OCI-M1 (cell line): ENCODE results near the gene ATMIN.

Source experiments
- DNase-seq: peaks from one replicate; lab custom pipeline; 2025; lab: John Stamatoyannopoulos, UW

Gene ATMIN, protein sequence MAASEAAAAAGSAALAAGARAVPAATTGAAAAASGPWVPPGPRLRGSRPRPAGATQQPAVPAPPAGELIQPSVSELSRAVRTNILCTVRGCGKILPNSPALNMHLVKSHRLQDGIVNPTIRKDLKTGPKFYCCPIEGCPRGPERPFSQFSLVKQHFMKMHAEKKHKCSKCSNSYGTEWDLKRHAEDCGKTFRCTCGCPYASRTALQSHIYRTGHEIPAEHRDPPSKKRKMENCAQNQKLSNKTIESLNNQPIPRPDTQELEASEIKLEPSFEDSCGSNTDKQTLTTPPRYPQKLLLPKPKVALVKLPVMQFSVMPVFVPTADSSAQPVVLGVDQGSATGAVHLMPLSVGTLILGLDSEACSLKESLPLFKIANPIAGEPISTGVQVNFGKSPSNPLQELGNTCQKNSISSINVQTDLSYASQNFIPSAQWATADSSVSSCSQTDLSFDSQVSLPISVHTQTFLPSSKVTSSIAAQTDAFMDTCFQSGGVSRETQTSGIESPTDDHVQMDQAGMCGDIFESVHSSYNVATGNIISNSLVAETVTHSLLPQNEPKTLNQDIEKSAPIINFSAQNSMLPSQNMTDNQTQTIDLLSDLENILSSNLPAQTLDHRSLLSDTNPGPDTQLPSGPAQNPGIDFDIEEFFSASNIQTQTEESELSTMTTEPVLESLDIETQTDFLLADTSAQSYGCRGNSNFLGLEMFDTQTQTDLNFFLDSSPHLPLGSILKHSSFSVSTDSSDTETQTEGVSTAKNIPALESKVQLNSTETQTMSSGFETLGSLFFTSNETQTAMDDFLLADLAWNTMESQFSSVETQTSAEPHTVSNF

DNA sequence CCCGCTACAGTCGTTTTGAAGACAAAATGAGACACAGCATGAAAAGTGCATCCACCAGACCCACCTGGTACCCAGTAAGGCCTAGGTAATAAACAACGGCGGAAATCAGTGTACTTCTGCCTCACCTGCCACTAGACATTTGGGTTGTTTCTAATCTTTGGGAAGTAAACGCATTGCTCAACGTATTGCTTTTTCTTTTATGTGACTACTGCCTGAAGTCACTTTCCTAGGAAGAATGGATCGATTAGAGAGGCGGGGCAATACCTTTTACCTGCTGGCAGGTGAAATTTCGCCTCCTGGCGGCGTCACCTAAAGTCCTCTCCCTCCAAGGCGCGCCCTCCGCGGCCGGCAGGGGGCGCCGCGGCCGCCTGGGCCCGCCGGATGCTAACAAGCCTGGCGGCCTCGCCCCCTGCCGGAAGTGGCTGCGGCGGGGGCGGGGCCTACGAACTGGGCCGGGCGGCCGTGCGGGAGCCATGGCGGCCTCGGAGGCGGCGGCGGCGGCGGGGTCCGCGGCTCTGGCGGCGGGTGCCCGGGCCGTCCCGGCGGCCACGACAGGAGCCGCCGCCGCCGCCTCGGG lies at the start of gene ATMIN:
Gene ATMIN (plus strand): TSS at position 445 of the 577 bp plus-strand sequence. CDS start 29 bp downstream, at position 474.
- peak; percentile 94 for DNase-seq

DNA sequence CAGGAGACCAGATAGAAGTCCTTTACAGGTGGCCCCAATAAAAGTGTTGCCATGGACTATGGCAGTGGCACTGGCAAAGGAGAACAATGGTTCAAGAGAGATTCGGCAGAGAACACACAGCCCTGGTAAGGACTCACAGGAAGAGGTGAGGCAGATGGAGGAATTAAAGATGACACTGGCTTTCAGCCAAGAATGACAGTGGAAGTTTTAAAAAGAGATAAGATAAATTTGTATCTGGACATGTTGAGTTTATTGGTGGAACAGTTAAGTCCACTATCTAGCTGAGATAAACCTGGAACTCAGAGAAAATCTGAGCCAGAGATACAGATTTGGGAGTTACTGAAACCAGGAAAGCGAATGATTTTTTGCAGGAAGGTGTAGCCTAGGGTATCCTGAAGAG lies 49.1 kb upstream of the ATMIN start:
- peak; percentile 7 for DNase-seq

DNA sequence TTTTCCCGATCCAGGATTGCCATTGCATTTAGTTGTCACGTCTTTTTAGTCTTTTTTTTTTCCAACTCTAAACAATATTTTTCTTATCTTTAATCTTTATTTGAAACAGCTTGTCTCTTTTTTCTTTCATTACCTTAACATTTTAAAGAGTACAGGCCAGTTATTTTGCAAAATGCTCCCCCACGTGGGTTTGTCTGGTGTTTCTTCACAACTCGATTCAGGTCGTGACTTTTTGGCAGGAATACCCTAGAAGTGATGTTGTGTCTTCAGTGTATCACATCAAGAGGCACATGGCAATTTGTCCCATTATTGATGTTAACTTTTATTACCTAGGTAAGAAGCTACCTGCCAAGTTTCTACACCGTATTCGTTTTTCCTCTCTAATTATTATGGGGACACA lies 46.9 kb upstream of the ATMIN start:
- no peak for DNase-seq

DNA sequence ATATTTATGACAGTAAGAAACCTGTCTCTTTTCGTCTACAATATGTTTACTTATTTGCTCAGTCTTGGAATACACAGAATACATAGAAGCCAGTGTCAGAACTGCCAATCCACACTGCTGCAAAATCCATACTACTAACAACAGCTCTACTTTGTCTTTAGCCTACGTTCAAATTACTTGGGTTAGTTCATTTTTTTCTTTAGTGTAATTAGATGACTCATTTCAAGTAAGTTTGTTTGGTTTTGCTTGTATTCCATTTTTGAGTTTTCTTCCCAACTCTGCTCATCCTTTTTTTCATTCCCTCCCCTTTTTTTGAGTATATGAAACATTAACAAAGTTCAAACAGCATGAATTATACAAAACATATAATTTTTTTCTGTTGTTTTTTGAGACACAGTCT lies 45.8 kb upstream of the ATMIN start:
- DNase-seq, result no peak

DNA sequence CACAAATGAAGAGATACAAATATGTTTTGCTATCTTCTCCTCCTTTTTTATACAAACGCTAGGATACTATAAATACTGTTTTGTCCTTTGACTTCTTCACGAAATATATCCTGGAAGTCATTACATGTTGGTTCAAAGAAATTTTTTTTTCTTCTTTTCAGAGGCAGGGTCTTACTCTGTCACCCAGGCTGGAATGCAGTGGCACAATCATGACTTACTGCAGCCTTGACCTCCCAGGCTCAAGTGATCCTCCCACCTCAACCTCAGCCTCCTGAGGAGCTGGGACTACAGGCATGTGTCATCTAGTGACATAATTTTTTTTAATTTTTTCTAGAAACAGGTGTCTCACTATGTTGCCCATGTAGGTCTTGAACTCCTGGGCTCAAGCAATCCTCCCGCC lies 45.1 kb upstream of the ATMIN start:
- DNase-seq, result no peak

DNA sequence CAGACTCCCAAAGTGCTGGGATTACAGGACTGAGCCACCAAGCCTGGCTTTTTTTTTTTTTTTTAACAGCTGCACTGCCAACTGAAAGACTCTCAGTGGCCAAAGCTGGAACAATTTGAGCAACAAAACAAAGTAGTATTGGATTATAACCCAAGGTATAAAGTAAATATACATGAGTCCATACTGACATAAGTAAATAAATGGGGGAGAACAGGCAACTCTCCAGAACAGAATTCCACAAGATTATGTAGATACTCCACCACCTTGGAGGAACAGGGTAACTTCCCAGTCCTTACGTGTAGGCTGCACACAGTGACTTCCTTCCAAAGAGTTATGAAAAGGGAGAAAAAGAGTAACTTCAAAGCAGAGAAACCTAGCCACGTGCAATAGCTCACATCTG lies 44.7 kb upstream of the ATMIN start:
- no peak for DNase-seq

DNA sequence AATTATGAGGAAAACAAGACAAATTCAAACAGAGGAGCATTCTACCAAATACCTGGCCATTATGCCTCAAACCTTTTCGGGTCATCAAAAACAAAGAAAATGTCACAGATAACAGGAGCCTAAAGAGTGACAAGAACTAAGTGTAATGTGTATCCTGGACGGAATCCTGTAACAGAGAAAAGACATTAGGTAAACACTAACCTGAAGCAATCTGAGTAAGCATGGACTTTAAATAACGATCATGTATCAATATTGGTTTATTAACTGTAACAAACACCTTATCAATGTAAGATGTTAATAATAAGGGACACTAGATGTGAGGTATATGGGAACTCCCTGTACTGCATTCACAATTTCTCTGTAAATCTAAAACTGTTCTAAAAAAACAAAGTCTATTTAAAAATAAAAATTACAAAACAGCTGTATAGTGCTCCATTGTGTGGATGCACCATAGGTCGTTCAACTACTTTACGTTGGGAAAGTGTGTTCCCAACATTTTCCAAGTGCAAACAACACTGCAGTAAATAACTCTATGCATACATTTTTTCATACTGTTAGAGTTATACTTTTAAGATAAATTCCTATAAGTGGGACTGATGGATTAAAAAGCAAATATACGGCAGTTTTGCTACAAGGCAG lies 43.7 kb upstream of the ATMIN start:
- no peak for DNase-seq

DNA sequence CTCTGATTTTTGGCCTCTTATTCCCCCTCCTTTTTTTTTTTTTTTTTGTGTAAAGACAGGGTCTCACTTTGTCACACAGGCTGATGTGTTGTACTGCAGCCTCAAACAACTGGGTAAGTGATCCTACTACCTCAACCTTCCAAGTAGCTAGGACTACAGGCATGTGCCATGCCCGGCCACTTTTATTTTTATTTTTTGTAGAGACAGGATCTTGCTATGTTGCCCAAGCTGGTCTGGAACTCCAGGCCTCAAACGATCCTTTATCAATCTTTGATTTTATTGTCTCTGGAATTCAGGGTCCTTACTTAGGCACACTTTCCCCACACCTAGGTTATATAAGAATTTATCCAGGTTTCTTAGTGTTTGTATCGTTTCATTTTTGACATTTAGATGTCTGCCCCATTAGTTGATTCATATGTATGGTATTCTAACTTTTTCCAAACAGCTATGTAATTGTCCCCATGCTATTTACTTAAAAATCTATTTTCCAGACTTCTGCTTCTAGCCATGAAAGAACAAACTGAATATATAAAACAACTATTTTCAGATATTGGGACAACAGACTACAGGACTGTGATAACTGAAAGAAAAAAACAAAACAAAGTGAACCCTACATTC lies 42.9 kb upstream of the ATMIN start:
- no peak for DNase-seq

DNA sequence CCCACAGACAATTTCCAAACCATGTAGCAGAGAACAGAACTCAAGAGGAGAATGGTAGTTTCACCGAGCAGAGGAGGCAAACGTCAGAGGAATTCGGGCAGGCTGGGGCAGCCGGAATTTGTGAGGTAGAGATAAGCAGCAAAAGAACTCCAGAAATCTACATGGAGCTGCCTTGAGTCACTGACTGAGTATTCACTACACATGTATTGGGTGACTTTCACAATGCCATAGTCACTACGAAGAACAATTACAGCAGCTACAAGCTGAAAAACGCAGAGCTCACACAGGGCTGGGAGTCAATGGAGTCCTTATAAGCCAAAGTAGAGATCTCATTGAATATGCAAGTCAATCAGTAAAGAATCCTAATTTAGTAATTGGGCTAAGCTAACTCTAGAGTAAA lies 42.3 kb upstream of the ATMIN start:
- DNase-seq, result peak; percentile 83

DNA sequence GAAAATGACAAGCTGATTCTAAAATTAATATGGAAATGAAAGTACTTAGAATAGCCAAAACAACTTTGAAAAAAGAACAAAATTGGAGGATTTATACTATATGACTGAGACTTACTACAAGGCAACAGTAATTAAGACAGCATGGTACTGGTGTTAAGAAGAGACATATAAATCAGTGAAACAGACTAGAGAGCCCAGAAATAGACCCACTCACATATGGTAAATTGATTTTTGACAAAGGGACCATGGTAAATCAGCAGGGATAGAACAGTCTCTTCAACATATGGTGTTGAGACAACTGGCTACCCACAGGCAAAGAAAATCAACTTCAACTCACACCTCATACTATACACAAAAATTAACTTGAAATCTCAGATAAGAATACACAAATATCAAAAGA lies 41.8 kb upstream of the ATMIN start:
- DNase-seq, result no peak

DNA sequence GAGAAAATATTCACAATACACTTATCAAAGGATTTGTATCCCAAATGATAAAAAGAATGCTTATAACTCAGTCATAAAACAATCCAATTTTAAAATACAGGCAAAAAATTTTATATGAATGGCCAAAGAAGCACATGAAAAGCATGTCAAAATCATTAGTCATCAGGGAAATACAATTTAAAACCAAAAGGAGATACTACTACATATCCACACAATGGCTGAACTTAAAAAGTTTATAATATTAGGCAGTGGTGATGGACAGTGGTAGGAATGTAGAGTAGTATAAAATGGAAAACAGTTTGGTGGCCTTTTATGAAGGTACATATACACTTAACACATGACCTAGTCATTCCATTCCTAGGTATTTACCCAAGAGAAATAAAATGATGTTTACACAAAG lies 41.2 kb upstream of the ATMIN start:
- DNase-seq, result no peak

DNA sequence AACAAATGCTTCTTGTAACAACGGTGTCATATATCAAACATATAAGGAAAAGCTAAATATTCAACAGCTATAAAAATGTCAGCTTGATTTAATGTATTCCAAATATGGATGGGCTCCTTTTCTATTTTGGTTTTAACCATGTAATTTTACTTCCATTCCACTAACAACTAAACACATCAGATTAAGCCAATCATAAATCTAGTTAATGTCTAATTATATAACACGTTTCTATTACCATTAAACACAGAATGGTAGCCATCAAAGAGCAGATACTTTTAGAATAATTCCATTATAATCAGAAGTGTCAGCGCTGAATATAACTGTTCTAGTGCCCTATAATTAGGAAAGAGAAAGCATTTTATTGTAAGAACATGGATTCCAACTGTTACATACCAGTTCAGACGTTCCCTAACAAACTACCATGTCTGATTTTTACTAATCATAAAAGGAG lies 38.9 kb upstream of the ATMIN start:
- DNase-seq, result no peak

DNA sequence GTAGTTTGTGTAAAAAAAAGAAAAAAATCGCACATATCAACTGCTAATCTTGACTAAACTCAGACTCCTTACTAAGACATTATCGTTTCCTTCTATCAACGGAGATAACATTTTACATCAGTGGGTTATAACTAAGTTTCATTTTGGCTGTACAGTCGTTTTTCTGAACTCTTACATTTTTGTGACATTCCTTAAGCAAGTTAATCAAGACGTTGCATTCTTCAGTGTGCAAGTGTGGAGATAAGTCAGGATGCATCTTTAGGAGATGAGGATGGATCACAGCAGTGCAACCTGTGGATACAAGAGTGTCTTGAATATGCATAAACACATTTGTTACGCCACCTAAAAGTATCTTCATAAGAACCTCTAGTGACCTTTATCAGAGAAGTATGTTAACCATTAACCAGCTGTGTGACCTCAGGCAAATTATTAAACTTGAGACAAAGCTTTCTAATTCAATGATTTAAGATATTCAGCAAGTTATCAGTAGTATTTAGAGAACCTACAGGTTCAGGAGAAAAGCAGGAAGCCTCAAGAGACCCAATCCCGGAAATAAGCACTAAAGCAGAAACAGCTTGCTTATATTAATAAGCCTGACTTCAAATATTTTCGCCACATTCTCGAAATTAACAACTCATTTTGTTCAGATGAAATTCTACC lies 38.4 kb upstream of the ATMIN start:
- DNase-seq, result peak; percentile 14

DNA sequence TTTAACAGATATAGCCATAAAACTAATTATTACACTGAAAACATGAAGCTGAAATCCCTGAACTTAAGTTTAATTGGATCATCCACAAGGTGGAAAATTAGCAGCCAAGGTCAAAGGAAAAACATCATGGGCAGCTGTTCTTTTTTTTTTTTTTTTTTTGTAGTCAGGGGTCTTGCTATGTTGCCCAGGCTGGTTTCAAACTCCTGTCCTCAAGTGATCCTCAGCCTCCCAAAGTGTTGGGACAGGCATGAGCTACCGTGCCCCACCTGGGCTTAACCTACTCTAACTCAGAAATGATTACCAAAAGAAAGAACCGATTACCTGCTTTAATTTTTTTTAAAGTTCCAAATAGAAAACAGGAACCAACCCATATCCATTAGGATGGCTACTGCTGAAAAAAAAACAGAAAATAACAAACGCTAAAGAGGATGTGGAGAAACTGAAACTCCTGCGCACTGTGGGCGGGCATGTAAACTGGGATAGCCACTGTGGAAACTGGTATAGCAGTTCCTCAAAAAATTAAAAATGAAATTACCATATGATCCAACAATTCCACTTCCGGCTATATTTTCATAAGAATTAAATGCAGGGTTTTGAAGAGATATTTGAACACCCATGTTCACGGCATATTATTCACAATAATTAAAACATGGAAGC lies 37.5 kb upstream of the ATMIN start:
- no peak for DNase-seq

DNA sequence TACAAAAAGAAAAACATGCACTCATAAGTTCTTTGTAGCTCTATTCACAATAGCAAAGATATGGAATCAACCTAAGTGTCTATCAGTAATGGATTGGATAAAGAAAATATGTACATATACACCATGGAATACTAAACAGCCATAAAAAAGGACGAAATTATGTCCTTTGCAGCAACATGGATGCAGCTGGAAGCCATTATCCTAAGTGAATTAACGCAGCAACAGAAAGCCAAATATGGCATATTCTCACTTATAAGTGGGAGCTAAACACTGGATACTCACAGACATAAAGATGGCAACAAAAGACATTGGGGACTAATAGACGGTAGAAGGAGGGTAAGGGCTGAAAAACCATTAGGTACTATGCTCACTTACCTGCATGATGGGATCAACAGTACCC lies 34.8 kb upstream of the ATMIN start:
- no peak for DNase-seq

DNA sequence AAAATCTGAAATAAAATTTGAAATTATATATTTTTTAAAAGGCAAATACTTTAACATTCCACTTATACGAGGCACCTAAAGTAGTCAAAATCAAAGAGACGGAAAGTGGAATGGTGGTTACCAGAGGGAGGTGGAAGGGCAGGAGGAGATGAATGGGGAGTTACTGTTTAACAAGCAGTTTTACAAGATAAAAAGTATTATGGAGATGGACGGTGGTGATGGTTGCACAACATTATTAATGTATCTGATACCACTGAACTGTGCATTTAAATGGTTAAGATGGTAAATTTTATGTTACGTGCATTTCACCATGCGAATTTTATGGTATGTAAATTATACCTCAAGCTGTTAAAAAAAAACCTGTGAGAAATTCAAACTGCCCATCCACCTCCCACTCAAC lies 34.3 kb upstream of the ATMIN start:
- DNase-seq, result no peak

DNA sequence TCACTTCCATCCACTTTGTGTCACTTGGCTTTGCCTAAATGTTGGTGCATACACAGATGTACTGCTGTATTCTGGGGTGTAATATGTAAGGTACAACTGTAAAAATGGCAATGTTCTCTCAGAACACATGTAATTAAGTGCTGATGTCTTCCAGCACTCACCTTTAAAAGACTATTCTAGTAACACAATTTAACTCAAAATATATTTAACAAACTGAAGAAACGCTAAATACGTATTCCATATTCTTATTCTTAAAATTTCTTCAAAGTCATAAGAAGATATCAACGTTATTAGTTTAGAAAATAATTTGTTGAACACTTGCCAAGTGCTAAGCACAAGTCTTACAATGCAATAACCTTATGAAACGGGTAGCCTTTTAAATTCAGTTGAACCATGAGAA lies 32.6 kb upstream of the ATMIN start:
- DNase-seq, result no peak

DNA sequence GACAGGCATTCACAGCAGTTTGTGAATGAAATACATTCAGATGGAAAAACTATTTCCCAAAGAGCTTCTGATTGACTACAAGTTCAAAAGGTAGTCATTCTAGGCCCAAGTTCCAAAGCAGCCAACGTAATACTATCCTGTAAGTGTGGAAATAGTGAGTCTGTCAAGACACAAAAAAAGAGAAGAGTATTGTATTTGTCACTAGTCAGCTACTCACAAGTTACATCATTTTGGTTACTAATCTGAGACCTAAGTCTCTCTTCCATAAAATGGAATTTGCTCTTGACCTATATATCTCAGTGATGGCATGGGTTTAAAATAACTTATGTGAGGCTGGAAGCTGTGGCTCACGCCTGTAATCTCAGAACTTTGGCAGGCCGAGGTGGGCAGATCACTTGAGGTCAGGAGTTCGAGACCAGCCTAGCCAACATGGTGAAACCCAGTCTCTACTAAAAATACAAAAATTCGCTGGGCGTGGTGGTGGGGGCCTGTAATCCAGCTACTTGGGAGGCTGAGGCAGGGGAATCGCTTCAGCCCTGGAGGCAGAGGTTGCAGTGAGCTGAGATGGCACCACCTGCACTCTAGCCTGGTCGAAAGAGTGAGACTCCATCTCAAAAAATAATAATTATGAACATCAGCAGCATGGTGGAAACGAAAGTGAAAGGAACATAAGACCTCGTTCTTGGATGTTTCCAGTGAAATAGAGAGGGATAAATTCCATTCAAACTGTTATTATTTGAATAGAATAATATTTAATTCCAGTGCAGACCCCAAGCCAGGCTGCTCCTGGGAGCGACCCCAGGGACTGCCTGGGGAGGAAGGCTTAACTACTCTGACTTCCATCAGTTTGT lies 31.8 kb upstream of the ATMIN start:
- peak; percentile 66 for DNase-seq

DNA sequence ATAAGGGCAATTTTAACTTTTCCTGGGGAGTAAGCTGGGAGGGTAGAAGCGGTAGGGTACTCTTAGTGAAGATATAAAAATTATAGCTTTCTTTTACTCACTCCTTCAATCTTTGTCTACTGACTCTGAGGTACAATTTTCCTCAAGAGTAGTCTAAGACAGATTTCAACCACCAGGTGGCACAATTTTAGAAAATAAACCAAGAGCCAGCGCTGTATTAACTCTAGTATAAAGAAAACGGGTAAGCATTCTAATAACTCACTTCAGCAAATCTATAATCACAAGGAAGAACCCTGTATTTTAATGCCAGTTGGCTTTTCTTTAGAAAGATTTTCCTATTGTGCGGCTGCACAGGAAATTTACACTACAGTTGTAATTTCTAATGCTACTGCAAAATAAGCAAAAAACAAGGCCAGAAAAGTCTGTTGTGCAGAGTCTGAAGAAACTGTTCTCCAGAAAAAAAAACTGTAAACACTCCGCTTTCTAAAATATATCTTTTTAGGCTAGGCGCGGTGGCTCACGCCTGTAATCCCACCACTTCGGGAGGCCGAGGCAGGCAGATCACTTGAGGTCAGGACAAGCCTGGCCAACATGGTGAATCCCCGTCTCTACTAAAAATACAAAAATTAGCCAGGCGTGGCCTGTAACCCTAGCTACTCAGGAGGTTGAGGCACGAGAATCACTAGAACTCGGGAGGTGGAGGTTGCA lies 30.8 kb upstream of the ATMIN start:
- peak; percentile 91 for DNase-seq
